ENCODE measurements around the gene PKP4. TPM values are rescaled to one million over a fixed set of nuclear protein-coding genes. Genes with fewer than 3 reads are reported as not detected.

PKP4 gene
- total and polyA plus RNA-seq, 2 donors (not counting 1 experiment from before 2014, with no cell fraction given), result 2.0 to 13.3 TPM

- no peak overlapping the region for H3K27ac ChIP-seq (ENCODE audit: low read length in 2 of 2)
- H3K9ac ChIP-seq (ENCODE audit: low read length), result no peak overlapping the region
- no peaks in the 10 kb centered on the region for H3K79me2 ChIP-seq (ENCODE audit: control insufficient read depth, insufficient read depth, low read length)
- TF ChIP-seq EZH2 (IDR thresholded peaks at IDR 0.05; ENCODE audit: borderline replicate concordance, insufficient read depth, low read depth, low read length, poor library complexity, severe bottlenecking) (no peak), CTCF (IDR thresholded peaks at IDR 0.05) (no peak)
- peaks cover 0 to 5% of the 10 kb centered on the region in 2 donors for H3K4me1 ChIP-seq (ENCODE audit: control insufficient read depth in 2 of 2, insufficient read depth in 2 of 2, low read length in 2 of 2)
- H3K27me3 ChIP-seq (replicated peaks in 1 of 4; ENCODE audit: control extremely low read depth in 1 of 4, control insufficient read depth in 3 of 4, insufficient read depth in 4 of 4, low read length in 3 of 4), result no peaks in the 10 kb centered on the region
- no peak for ATAC-seq (ENCODE audit: low read depth)
- ChIA-PET CTCF (no interaction called here), POLR2A (no interaction called here)
- Mint-ChIP-seq H3K4me3 (no peak overlapping the region), H3K9me3 (ENCODE audit: insufficient read depth) (no peaks in the 10 kb centered on the region), H3K27me3 (no peaks in the 10 kb centered on the region), H3K27ac (no peak overlapping the region), H3K4me1 (peaks cover 2% of the 10 kb centered on the region)
- no peaks in the 10 kb centered on the region for H3K9me3 ChIP-seq (ENCODE audit: control extremely low read depth in 1 of 3, control insufficient read depth in 2 of 3, insufficient read depth in 1 of 3, low read length in 2 of 3)
- H4K20me1 ChIP-seq (ENCODE audit: control insufficient read depth, insufficient read depth, low read length, poor library complexity, severe bottlenecking), result no peaks in the 10 kb centered on the region
- no CpG with 5 or more reads among the region's 1 CpG for WGBS (ENCODE audit: insufficient coverage)
- no peak overlapping the region for H3K4me3 ChIP-seq (ENCODE audit: control extremely low read depth in 1 of 5, extremely low read depth in 1 of 5, insufficient read depth in 1 of 5, low read depth in 2 of 5, low read length in 4 of 5)
- no peak overlapping the region for H3K4me2 ChIP-seq (replicated peaks; ENCODE audit: low read depth, low read length, poor library complexity, severe bottlenecking)
- no peaks in the 10 kb centered on the region for H3K36me3 ChIP-seq (replicated peaks in 1 of 2; ENCODE audit: control extremely low read depth in 1 of 2, control insufficient read depth in 1 of 2, extremely low read depth in 1 of 2, insufficient read depth in 2 of 2, low read length in 1 of 2)
- H2AFZ ChIP-seq (ENCODE audit: insufficient read depth, low read depth, low read length, poor library complexity, severe bottlenecking), result no peak overlapping the region
- intact Hi-C loops (cut with micrococcal nuclease), result no loop called here
- DNase-seq, result no peak
These were observed 22.1 kb downstream of the PKP4 start for GRCh38 chr2:158478816-158479215.

- Mint-ChIP-seq H3K4me1 (peaks cover 2% of the 10 kb centered on the region), H3K4me3 (no peak overlapping the region), H3K9me3 (ENCODE audit: insufficient read depth) (no peaks in the 10 kb centered on the region), H3K27me3 (no peaks in the 10 kb centered on the region), H3K27ac (no peak overlapping the region)
- Histone ChIP-seq H3K79me2 (ENCODE audit: control insufficient read depth, insufficient read depth, low read length) (no peaks in the 10 kb centered on the region), H3K27ac (ENCODE audit: low read length in 2 of 2) (no peak overlapping the region), H2AFZ (ENCODE audit: insufficient read depth, low read depth, low read length, poor library complexity, severe bottlenecking) (no peak overlapping the region), H3K4me2 (replicated peaks; ENCODE audit: low read depth, low read length, poor library complexity, severe bottlenecking) (no peak overlapping the region), H3K36me3 (replicated peaks in 1 of 2; ENCODE audit: control extremely low read depth in 1 of 2, control insufficient read depth in 1 of 2, extremely low read depth in 1 of 2, insufficient read depth in 2 of 2, low read length in 1 of 2) (no peaks in the 10 kb centered on the region), H3K4me3 (ENCODE audit: control extremely low read depth in 1 of 5, extremely low read depth in 1 of 5, insufficient read depth in 1 of 5, low read depth in 2 of 5, low read length in 4 of 5) (no peak overlapping the region), H3K4me1 (ENCODE audit: control insufficient read depth in 2 of 2, insufficient read depth in 2 of 2, low read length in 2 of 2) (peaks cover 0 to 5% of the 10 kb centered on the region in 2 donors), H3K9ac (ENCODE audit: low read length) (no peak overlapping the region), H4K20me1 (ENCODE audit: control insufficient read depth, insufficient read depth, low read length, poor library complexity, severe bottlenecking) (no peaks in the 10 kb centered on the region), H3K27me3 (replicated peaks in 1 of 4; ENCODE audit: control extremely low read depth in 1 of 4, control insufficient read depth in 3 of 4, insufficient read depth in 4 of 4, low read length in 3 of 4) (no peaks in the 10 kb centered on the region), H3K9me3 (ENCODE audit: control extremely low read depth in 1 of 3, control insufficient read depth in 2 of 3, insufficient read depth in 1 of 3, low read length in 2 of 3) (no peaks in the 10 kb centered on the region)
- intact Hi-C loops (cut with micrococcal nuclease), result no loop called here
- ATAC-seq (ENCODE audit: low read depth) (no peak), DNase-seq (no peak)
- ChIA-PET CTCF (no interaction called here), POLR2A (no interaction called here)
- TF ChIP-seq CTCF (IDR thresholded peaks at IDR 0.05) (no peak), EZH2 (IDR thresholded peaks at IDR 0.05; ENCODE audit: borderline replicate concordance, insufficient read depth, low read depth, low read length, poor library complexity, severe bottlenecking) (no peak)
- no CpG with 5 or more reads among the region's 1 CpG for WGBS (ENCODE audit: insufficient coverage)
These were observed 24.4 kb downstream of the PKP4 start for GRCh38 chr2:158481116-158481515.
